Neural progenitor cell (in vitro differentiated cells): Measurements from ENCODE around the gene TBC1D4. TPM values are rescaled to one million over a fixed set of nuclear protein-coding genes. Genes with fewer than 3 reads are reported as not detected.

Experiments used
- DNase-seq: peaks from one replicate; pipeline ENCODE4 v3.0.0-alpha.2; 2016; ENCODE audit warnings: low spot score
- H2AFZ ChIP-seq: fragments of 200-600 bp; sonication (generic); replicated peaks from 2 replicates; pipeline ENCODE4 v1.6.1; 2016; ENCODE audit warnings: antibody characterized with exemption
- H3F3A ChIP-seq: fragments of 200-600 bp; sonication (generic); 2 replicates; pipeline ENCODE4 v1.6.1; 2016; ENCODE audit warnings: antibody characterized with exemption, low read depth
- H3K27ac ChIP-seq: fragments of 200-600 bp; sonication (generic); 2 replicates; pipeline ENCODE4 v1.5.1; 2016; ENCODE audit warnings: mild to moderate bottlenecking
- H3K27me3 ChIP-seq: fragments of 200-600 bp; sonication (generic); 2 replicates; pipeline ENCODE4 v1.6.1; 2016; ENCODE audit warnings: mild to moderate bottlenecking, moderate library complexity
- H3K36me3 ChIP-seq: fragments of 200-600 bp; sonication (generic); 2 replicates; pipeline ENCODE4 v1.5.1; 2016
- H3K4me1 ChIP-seq: fragments of 200-600 bp; sonication (generic); 2 replicates; pipeline ENCODE4 v1.6.1; 2016; ENCODE audit warnings: mixed run types
- H3K4me2 ChIP-seq: fragments of 200-600 bp; sonication (generic); 2 replicates; pipeline ENCODE4 v1.6.1; 2016
- H3K4me3 ChIP-seq: fragments of 200-600 bp; sonication (generic); 2 replicates; pipeline ENCODE4 v1.5.1; 2016
- H3K79me2 ChIP-seq: fragments of 200-600 bp; sonication (generic); 2 replicates; pipeline ENCODE4 v1.6.1; 2016; ENCODE audit warnings: low read depth
- H3K9ac ChIP-seq: fragments of 200-600 bp; sonication (generic); 2 replicates; pipeline ENCODE4 v1.6.1; 2016
- H3K9me3 ChIP-seq: fragments of 200-600 bp; sonication (generic); 2 replicates; pipeline ENCODE4 v1.5.1; 2016; ENCODE audit warnings: low read depth
- H4K20me1 ChIP-seq: fragments of 200-600 bp; sonication (generic); 2 replicates; pipeline ENCODE4 v1.6.1; 2016; ENCODE audit warnings: low read depth
- H3K27ac Mint-ChIP-seq: 3 replicates; pipeline ENCODE4 v1.8.0; 2021; ENCODE audit warnings: mixed read lengths
- H3K27me3 Mint-ChIP-seq: 2 replicates; pipeline ENCODE4 v1.8.0; 2022; ENCODE audit warnings: low read depth, mild to moderate bottlenecking, inconsistent platforms, moderate library complexity, mixed read lengths; ENCODE audit not compliant: insufficient read depth
- H3K36me3 Mint-ChIP-seq: 3 replicates; pipeline ENCODE4 v1.8.0; 2021; ENCODE audit warnings: mixed read lengths
- H3K4me1 Mint-ChIP-seq: 3 replicates; pipeline ENCODE4 v1.8.0; 2021; ENCODE audit warnings: mixed read lengths
- H3K4me3 Mint-ChIP-seq: 3 replicates; pipeline ENCODE4 v1.8.0; 2021; ENCODE audit warnings: mild to moderate bottlenecking, moderate library complexity, mixed read lengths
- H3K9me3 Mint-ChIP-seq: 3 replicates; pipeline ENCODE4 v1.8.0; 2020; ENCODE audit warnings: mixed read lengths
- EZH2 ChIP-seq: fragments of 200-600 bp; sonication (generic); IDR thresholded peaks from 2 replicates; pipeline ENCODE4 v1.6.1; 2017; ENCODE audit warnings: antibody characterized with exemption, mild to moderate bottlenecking, moderate library complexity
- EZH2phosphoT487 ChIP-seq: fragments of 200-600 bp; sonication (generic); IDR thresholded peaks from 2 replicates; pipeline ENCODE4 v1.6.1; 2017; ENCODE audit warnings: antibody characterized with exemption
- total RNA-seq: library from RNA; depleted of rRNA; stranded (reverse); fragments of >200 nt; gene quantifications from 2 replicates; pipeline ENCODE4 v1.2.3, GENCODE V29; 2015; ENCODE audit warnings: low replicate concordance
- TF ChIP-seq, protein P1 (sequence below): fragments of 200-600 bp; sonication (generic); IDR thresholded peaks from 2 replicates; pipeline ENCODE4 v1.5.1; 2017; ENCODE audit warnings: antibody characterized with exemption, mild to moderate bottlenecking

The TBC1D4 gene
- total RNA-seq, 1 donor from 2014 or later: 14.3 TPM

DNA sequence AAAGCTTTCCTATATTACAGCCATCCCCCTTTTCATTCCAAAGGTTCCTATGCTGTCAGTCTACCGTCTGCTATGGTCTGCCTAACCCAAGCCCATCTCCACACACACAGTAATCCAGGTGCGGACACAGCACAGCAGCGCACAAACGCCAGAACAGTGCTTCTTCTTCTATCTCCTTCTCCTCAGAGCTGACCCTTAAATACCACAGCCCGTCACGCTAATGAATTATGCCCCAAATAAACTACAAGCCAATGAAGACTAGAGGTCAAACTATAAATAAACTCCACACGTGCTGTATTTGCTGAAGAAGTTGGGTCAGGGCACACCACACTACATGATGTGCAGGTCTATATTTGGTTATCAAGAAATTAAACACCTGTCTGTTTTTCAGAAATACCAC, 71.8 kb downstream of the TBC1D4 start:
- Histone ChIP-seq H3K27me3 (no peaks in the 10 kb centered on the region), H3K36me3 (no peaks in the 10 kb centered on the region), H3K4me1 (peaks cover 12% of the 10 kb centered on the region), H3K9ac (no peak overlapping the region), H3K27ac (no peak overlapping the region), H4K20me1 (no peaks in the 10 kb centered on the region), H3F3A (no peaks in the 10 kb centered on the region), H3K9me3 (no peaks in the 10 kb centered on the region), H2AFZ (no peak overlapping the region), H3K4me2 (no peak overlapping the region), H3K79me2 (peaks cover 5% of the 10 kb centered on the region), H3K4me3 (no peak overlapping the region)
- Mint-ChIP-seq H3K36me3 (peaks cover 5% of the 10 kb centered on the region), H3K27ac (no peak overlapping the region), H3K4me3 (no peak overlapping the region), H3K27me3 (no peaks in the 10 kb centered on the region), H3K9me3 (peaks cover 10% of the 10 kb centered on the region), H3K4me1 (peaks cover 13% of the 10 kb centered on the region)
- TF ChIP-seq EZH2: no peak
- no peak for TF ChIP-seq EZH2phosphoT487
- no peak for DNase-seq

DNA sequence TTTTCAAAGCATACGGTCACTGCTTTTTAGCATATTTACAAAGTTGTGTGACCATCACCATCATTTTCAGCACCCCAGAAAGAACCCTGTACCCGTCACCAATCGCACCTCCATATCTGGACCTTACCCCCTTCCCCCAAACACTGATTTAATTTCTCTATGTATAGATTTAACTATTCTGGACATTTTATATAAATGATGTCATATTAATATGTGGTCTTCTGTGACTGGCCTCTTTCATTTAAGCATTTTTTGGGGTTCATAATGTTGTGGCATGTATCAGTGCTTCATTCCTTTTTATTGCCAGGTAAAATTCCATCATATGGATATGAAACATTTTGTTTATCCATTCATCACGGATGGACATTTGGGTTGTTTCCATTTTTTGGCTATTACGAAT, 74.0 kb downstream of the TBC1D4 start:
- Mint-ChIP-seq H3K9me3 (peaks cover 10% of the 10 kb centered on the region), H3K27ac (no peak overlapping the region), H3K4me1 (peaks cover 31% of the 10 kb centered on the region), H3K27me3 (no peaks in the 10 kb centered on the region), H3K4me3 (no peak overlapping the region), H3K36me3 (peaks cover 5% of the 10 kb centered on the region)
- no peak for DNase-seq
- no peak overlapping the region for H3K4me3 ChIP-seq
- no peaks in the 10 kb centered on the region for H3K36me3 ChIP-seq
- H4K20me1 ChIP-seq: no peaks in the 10 kb centered on the region
- H2AFZ ChIP-seq: no peak overlapping the region
- H3K27ac ChIP-seq: no peak overlapping the region
- H3K9ac ChIP-seq: no peak overlapping the region
- no peaks in the 10 kb centered on the region for H3K27me3 ChIP-seq
- TF ChIP-seq EZH2 (no peak), EZH2phosphoT487 (no peak)
- TF ChIP-seq, protein P1, sequence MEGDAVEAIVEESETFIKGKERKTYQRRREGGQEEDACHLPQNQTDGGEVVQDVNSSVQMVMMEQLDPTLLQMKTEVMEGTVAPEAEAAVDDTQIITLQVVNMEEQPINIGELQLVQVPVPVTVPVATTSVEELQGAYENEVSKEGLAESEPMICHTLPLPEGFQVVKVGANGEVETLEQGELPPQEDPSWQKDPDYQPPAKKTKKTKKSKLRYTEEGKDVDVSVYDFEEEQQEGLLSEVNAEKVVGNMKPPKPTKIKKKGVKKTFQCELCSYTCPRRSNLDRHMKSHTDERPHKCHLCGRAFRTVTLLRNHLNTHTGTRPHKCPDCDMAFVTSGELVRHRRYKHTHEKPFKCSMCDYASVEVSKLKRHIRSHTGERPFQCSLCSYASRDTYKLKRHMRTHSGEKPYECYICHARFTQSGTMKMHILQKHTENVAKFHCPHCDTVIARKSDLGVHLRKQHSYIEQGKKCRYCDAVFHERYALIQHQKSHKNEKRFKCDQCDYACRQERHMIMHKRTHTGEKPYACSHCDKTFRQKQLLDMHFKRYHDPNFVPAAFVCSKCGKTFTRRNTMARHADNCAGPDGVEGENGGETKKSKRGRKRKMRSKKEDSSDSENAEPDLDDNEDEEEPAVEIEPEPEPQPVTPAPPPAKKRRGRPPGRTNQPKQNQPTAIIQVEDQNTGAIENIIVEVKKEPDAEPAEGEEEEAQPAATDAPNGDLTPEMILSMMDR: no peak
- H3K4me2 ChIP-seq: no peak overlapping the region
- H3K79me2 ChIP-seq: peaks cover 5% of the 10 kb centered on the region
- H3K4me1 ChIP-seq: peaks cover 12% of the 10 kb centered on the region
- H3K9me3 ChIP-seq: no peaks in the 10 kb centered on the region
- no peaks in the 10 kb centered on the region for H3F3A ChIP-seq

DNA sequence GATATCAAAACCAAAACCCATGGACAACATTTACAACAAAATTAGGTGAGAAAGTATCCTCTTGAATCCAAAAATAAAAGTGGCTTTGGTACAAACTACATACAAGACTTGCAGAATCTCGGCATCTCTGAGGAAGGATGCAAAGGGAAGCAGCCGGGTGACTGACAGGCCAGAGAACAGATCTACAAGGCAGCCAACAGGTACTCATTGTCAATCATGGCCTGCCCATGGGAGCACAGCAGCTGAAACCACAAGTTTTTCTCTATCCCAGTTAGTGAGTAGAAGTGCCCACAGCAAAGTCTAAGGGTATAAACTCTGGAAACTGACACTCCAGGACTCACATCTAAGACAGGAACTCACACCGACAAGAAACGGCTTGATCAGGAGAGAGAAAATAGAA, 74.5 kb downstream of the TBC1D4 start:
- H3K79me2 ChIP-seq: peaks cover 5% of the 10 kb centered on the region
- no peak overlapping the region for H3K27ac ChIP-seq
- no peaks in the 10 kb centered on the region for H4K20me1 ChIP-seq
- H3K4me3 Mint-ChIP-seq: no peak overlapping the region
- H3K36me3 ChIP-seq: no peaks in the 10 kb centered on the region
- no peaks in the 10 kb centered on the region for H3K27me3 Mint-ChIP-seq
- no peak overlapping the region for H3K4me3 ChIP-seq
- peaks cover 12% of the 10 kb centered on the region for H3K4me1 ChIP-seq
- no peaks in the 10 kb centered on the region for H3K9me3 ChIP-seq
- H2AFZ ChIP-seq: no peak overlapping the region
- H3K4me1 Mint-ChIP-seq: peaks cover 36% of the 10 kb centered on the region
- H3K4me2 ChIP-seq: no peak overlapping the region
- peaks cover 1% of the 10 kb centered on the region for H3K36me3 Mint-ChIP-seq
- TF ChIP-seq EZH2phosphoT487 (no peak), EZH2 (no peak)
- TF ChIP-seq, protein P1: no peak
- no peaks in the 10 kb centered on the region for H3F3A ChIP-seq
- no peak for DNase-seq
- H3K9ac ChIP-seq: no peak overlapping the region
- H3K9me3 Mint-ChIP-seq: peaks cover 7% of the 10 kb centered on the region
- H3K27ac Mint-ChIP-seq: no peak overlapping the region
- no peaks in the 10 kb centered on the region for H3K27me3 ChIP-seq

DNA sequence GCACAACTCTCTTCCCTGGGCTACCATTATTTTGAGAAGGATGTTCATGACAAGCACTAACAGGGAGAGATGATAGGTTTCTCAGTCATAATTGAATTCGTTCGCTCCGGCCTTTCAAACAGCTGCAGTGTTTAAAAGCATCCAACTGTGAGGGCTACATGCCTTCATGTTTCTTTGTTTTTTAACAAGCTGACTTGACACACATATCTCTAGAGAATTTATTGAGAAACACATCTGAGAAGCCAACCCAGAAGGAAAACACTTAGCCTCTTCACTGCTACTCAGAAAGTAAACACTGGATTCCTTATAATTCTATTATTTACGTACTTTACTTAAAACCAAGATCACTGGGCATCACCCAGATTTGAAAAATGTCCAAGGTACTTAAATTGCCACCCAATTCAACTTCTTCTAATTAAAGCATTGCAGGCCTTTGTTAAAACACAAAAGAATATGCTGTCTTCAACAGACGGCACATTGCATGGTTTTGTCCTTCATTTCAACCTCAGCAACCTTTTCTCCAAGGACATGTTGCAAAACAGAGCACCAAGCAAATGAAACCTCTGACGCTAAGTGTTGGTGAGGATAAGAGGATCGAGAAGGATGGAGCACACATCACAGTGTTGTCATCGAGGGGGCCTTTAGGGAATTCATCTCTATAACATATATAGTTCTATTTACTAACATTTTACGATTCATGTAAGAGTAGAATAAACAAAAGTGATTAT, 75.8 kb downstream of the TBC1D4 start:
- H4K20me1 ChIP-seq: no peaks in the 10 kb centered on the region
- H3F3A ChIP-seq: no peaks in the 10 kb centered on the region
- Mint-ChIP-seq H3K9me3 (peaks cover 7% of the 10 kb centered on the region), H3K4me1 (peaks cover 42% of the 10 kb centered on the region), H3K27me3 (no peaks in the 10 kb centered on the region), H3K4me3 (peak overlapping the region; percentile 37), H3K27ac (peak overlapping the region; percentile 18), H3K36me3 (peaks cover 1% of the 10 kb centered on the region)
- H3K36me3 ChIP-seq: no peaks in the 10 kb centered on the region
- peaks cover 5% of the 10 kb centered on the region for H3K79me2 ChIP-seq
- H2AFZ ChIP-seq: no peak overlapping the region
- H3K9me3 ChIP-seq: no peaks in the 10 kb centered on the region
- H3K4me3 ChIP-seq: no peak overlapping the region
- H3K27me3 ChIP-seq: no peaks in the 10 kb centered on the region
- H3K4me2 ChIP-seq: peak overlapping the region; percentile 21
- no peak for TF ChIP-seq EZH2phosphoT487
- TF ChIP-seq EZH2: no peak
- TF ChIP-seq, protein P1: no peak
- H3K4me1 ChIP-seq: peaks cover 12% of the 10 kb centered on the region
- no peak overlapping the region for H3K9ac ChIP-seq
- no peak overlapping the region for H3K27ac ChIP-seq
- DNase-seq: peak; percentile 30
